ENCODE data around the gene S100A12. TPM values are rescaled to one million over a fixed set of nuclear protein-coding genes. Genes with fewer than 3 reads are reported as not detected.

S100A12 gene
- polyA plus RNA-seq, 12 donors, result 0.53 to 14.5 (median 1.2) TPM; not detected in 2

- no peak for DNase-seq
These were observed 4.2 kb downstream of the S100A12 start for GRCh38 chr1:153371231-153371630.

- DNase-seq, result no peak
These were observed 5.3 kb downstream of the S100A12 start for GRCh38 chr1:153370146-153370545.

- no peak for DNase-seq
These were observed 6.9 kb downstream of the S100A12 start for GRCh38 chr1:153368495-153368894.

- DNase-seq, result no peak
These were observed 8.3 kb downstream of the S100A12 start for GRCh38 chr1:153367090-153367489.

GRCh38 chr1:153366261-153366660 lies 9.2 kb downstream of the S100A12 start:
- DNase-seq, result no peak

GRCh38 chr1:153365696-153366095 lies 9.7 kb downstream of the S100A12 start:
- no peak for DNase-seq

GRCh38 chr1:153364766-153365666 lies 10.4 kb downstream of the S100A12 start:
- DNase-seq, result no peak

GRCh38 chr1:153364156-153364555 lies 11.3 kb downstream of the S100A12 start:
- no peak for DNase-seq

- no peak for DNase-seq
These were observed 11.8 kb downstream of the S100A12 start for GRCh38 chr1:153363641-153364040.

GRCh38 chr1:153362187-153362775 lies 13.1 kb downstream of the S100A12 start:
- DNase-seq, result no peak

GRCh38 chr1:153361480-153362109 lies 13.8 kb downstream of the S100A12 start:
- no peak for DNase-seq

- no peak for DNase-seq
These were observed 14.6 kb downstream of the S100A12 start for GRCh38 chr1:153360592-153361479.

- no peak for DNase-seq
These were observed 15.2 kb downstream of the S100A12 start for GRCh38 chr1:153360190-153360589.

GRCh38 chr1:153359241-153359640 lies 16.2 kb downstream of the S100A12 start:
- no peak for DNase-seq

- no peak for DNase-seq
These were observed 16.8 kb downstream of the S100A12 start for GRCh38 chr1:153358691-153358975.

- DNase-seq, result no peak
These were observed 17.3 kb downstream of the S100A12 start, which contains the start of gene S100A9 for GRCh38 chr1:153357853-153358690. S100A9 (plus strand) TSS chr1:153357854; CDS start chr1:153358284, 430 bp downstream.

GRCh38 chr1:153357076-153357852 lies 18.2 kb downstream of the S100A12 start:
- DNase-seq, result peak; percentile 15

- DNase-seq, result no peak
These were observed 18.9 kb downstream of the S100A12 start for GRCh38 chr1:153356392-153357075.

GRCh38 chr1:153355445-153356071 lies 19.9 kb downstream of the S100A12 start:
- DNase-seq, result no peak
